ENCODE measurements around the gene RFLNA.

Gene RFLNA

GRCh38 chr12:124338876-124339603 is 44.1 kb downstream of the RFLNA start:
- TF ChIP-seq GATA2 (IDR thresholded peaks at IDR 0.05; ENCODE audit: low read depth, low read length) (no peak), GATA3 (IDR thresholded peaks at IDR 0.05; ENCODE audit: low read depth, low read length) (no peak)

GRCh38 chr12:124340080-124340900 is 45.4 kb downstream of the RFLNA start:
- TF ChIP-seq GATA3 (IDR thresholded peaks at IDR 0.05; ENCODE audit: low read depth, low read length) (no peak), GATA2 (IDR thresholded peaks at IDR 0.05; ENCODE audit: low read depth, low read length) (no peak)

GRCh38 chr12:124341645-124342069 is 46.8 kb downstream of the RFLNA start:
- TF ChIP-seq GATA2 (IDR thresholded peaks at IDR 0.05; ENCODE audit: low read depth, low read length) (no peak), GATA3 (IDR thresholded peaks at IDR 0.05; ENCODE audit: low read depth, low read length) (no peak)

- TF ChIP-seq GATA3 (IDR thresholded peaks at IDR 0.05; ENCODE audit: low read depth, low read length) = no peak
- TF ChIP-seq GATA2 (IDR thresholded peaks at IDR 0.05; ENCODE audit: low read depth, low read length) = no peak
These were observed 49.1 kb downstream of the RFLNA start for GRCh38 chr12:124344022-124344421.

GRCh38 chr12:124344526-124344925 is 49.6 kb downstream of the RFLNA start:
- TF ChIP-seq GATA2 (IDR thresholded peaks at IDR 0.05; ENCODE audit: low read depth, low read length) (no peak), GATA3 (IDR thresholded peaks at IDR 0.05; ENCODE audit: low read depth, low read length) (no peak)

- no peak for TF ChIP-seq GATA3 (IDR thresholded peaks at IDR 0.05; ENCODE audit: low read depth, low read length)
- no peak for TF ChIP-seq GATA2 (IDR thresholded peaks at IDR 0.05; ENCODE audit: low read depth, low read length)
These were observed 50.9 kb downstream of the RFLNA start for GRCh38 chr12:124345795-124346194.

- no peak for TF ChIP-seq GATA3 (IDR thresholded peaks at IDR 0.05; ENCODE audit: low read depth, low read length)
- no peak for TF ChIP-seq GATA2 (IDR thresholded peaks at IDR 0.05; ENCODE audit: low read depth, low read length)
These were observed 51.7 kb downstream of the RFLNA start for GRCh38 chr12:124346425-124347168.

GRCh38 chr12:124347335-124347734 is 52.4 kb downstream of the RFLNA start:
- TF ChIP-seq GATA3 (IDR thresholded peaks at IDR 0.05; ENCODE audit: low read depth, low read length) (no peak), GATA2 (IDR thresholded peaks at IDR 0.05; ENCODE audit: low read depth, low read length) (no peak)

GRCh38 chr12:124347805-124348658 is 53.1 kb downstream of the RFLNA start:
- TF ChIP-seq GATA2 (IDR thresholded peaks at IDR 0.05; ENCODE audit: low read depth, low read length) (no peak), GATA3 (IDR thresholded peaks at IDR 0.05; ENCODE audit: low read depth, low read length) (no peak)

GRCh38 chr12:124348659-124349380 is 53.9 kb downstream of the RFLNA start:
- TF ChIP-seq GATA3 (IDR thresholded peaks at IDR 0.05; ENCODE audit: low read depth, low read length) = no peak
- no peak for TF ChIP-seq GATA2 (IDR thresholded peaks at IDR 0.05; ENCODE audit: low read depth, low read length)

GRCh38 chr12:124350491-124350890 is 55.6 kb downstream of the RFLNA start:
- no peak for TF ChIP-seq GATA2 (IDR thresholded peaks at IDR 0.05; ENCODE audit: low read depth, low read length)
- no peak for TF ChIP-seq GATA3 (IDR thresholded peaks at IDR 0.05; ENCODE audit: low read depth, low read length)

GRCh38 chr12:124351422-124351821 is 56.5 kb downstream of the RFLNA start:
- TF ChIP-seq GATA3 (IDR thresholded peaks at IDR 0.05; ENCODE audit: low read depth, low read length) = no peak
- no peak for TF ChIP-seq GATA2 (IDR thresholded peaks at IDR 0.05; ENCODE audit: low read depth, low read length)

GRCh38 chr12:124352257-124352656 is 57.4 kb downstream of the RFLNA start:
- no peak for TF ChIP-seq GATA2 (IDR thresholded peaks at IDR 0.05; ENCODE audit: low read depth, low read length)
- no peak for TF ChIP-seq GATA3 (IDR thresholded peaks at IDR 0.05; ENCODE audit: low read depth, low read length)

Measured in SH-SY5Y (cell line).